Measurements from ENCODE around the gene RELA. TPM values are rescaled to one million over a fixed set of nuclear protein-coding genes. Genes with fewer than 3 reads are reported as not detected.
A peak's percentile ranks its signal among the peaks of the same experiment; 100 is the strongest.

RELA gene
- total RNA-seq, 4 donors from 2014 or later: 37.8 to 72.7 (median 46.8) TPM

GRCh38 chr11:65655570-65656332 lies 7.0 kb downstream of the RELA start:
- TF ChIP-seq CTCF (IDR thresholded peaks at IDR 0.05): no peak
- DNase-seq (ENCODE audit: low spot score) (no peak), ATAC-seq (ENCODE audit: low FRiP score) (no peak)

- TF ChIP-seq CTCF (IDR thresholded peaks at IDR 0.05): no peak
- DNase-seq (ENCODE audit: low spot score): no peak
- no peak for ATAC-seq (ENCODE audit: low FRiP score)
These were observed 8.1 kb downstream of the RELA start for GRCh38 chr11:65654375-65655349.

GRCh38 chr11:65653229-65654225 lies 9.2 kb downstream of the RELA start:
- no peak for TF ChIP-seq CTCF (IDR thresholded peaks at IDR 0.05)
- DNase-seq (ENCODE audit: low spot score) (no peak), ATAC-seq (ENCODE audit: low FRiP score) (peak; percentile 4)

- DNase-seq (ENCODE audit: low spot score) (peak; percentile 65), ATAC-seq (ENCODE audit: low FRiP score) (peak; percentile 90)
- TF ChIP-seq CTCF (IDR thresholded peaks at IDR 0.05): no peak
These were observed 10.0 kb downstream of the RELA start for GRCh38 chr11:65652511-65653228.

- DNase-seq (ENCODE audit: low spot score) (no peak), ATAC-seq (ENCODE audit: low FRiP score) (peak; percentile 2)
- no peak for TF ChIP-seq CTCF (IDR thresholded peaks at IDR 0.05)
These were observed 10.9 kb downstream of the RELA start for GRCh38 chr11:65651589-65652510.
